GM12878 (cell line): ENCODE measurements around the gene B3GNT9. TPM values are rescaled to one million over a fixed set of nuclear protein-coding genes. Genes with fewer than 3 reads are reported as not detected.

Experiments
- ATAC-seq: fragments of 200-7000 bp; cut with Tn5 transposase; 3 replicates; pipeline ENCODE4 v1.9.1; 2020; ENCODE audit warnings: mild to moderate bottlenecking, moderate library complexity
- BruUV-seq: library from RNA; stranded (reverse); fragments of 400-500 nt; replicated peaks from 2 replicates; lab custom pipeline; 2021; lab: Mats Ljungman, UMichigan
- CTCF ChIA-PET: fragments of 300-600 bp; sonication (Branson Sonifier 250); formaldehyde crosslinking; extraction: SDS; loops from one replicate; lab custom pipeline; 2021; ENCODE audit warnings: inconsistent platforms; lab: Yijun Ruan, JAX
- POLR2A ChIA-PET: fragments of 350-600 bp; formaldehyde crosslinking; extraction: SDS; loops from one replicate; lab custom pipeline; 2021; ENCODE audit warnings: inconsistent platforms; lab: Charles Lee
- RAD21 ChIA-PET: fragments of 300-600 bp; sonication (Branson Sonifier 250); formaldehyde crosslinking; loops from one replicate; lab custom pipeline; 2023; ENCODE audit warnings: antibody characterized with exemption; ENCODE audit not compliant: unreplicated experiment; lab: Charles Lee
- SMC1A ChIA-PET: fragments of 300-600 bp; sonication (Branson Sonifier 250); formaldehyde crosslinking; loops from one replicate; lab custom pipeline; 2023; ENCODE audit not compliant: unreplicated experiment, uncharacterized antibody; lab: Charles Lee
- DNase-seq: peaks from one replicate; pipeline ENCODE4 v3.0.0-alpha.2; 2011; ENCODE audit warnings: low read depth, low spot score
- FAIRE-seq: peaks from 3 replicates; lab custom pipeline; 2011; peaks lifted over from hg19 to GRCh38; lab: Jason Lieb, UNC
- H2AFZ ChIP-seq: 2 replicates; pipeline ENCODE4 v1.6.0; 2011; ENCODE audit warnings: low read depth, low read length, control low read depth; ENCODE audit not compliant: control insufficient read depth
- H3K27ac ChIP-seq: 2 replicates; pipeline ENCODE4 v1.5.1; 2011; ENCODE audit warnings: control low read depth; ENCODE audit not compliant: control insufficient read depth, insufficient read depth
- H3K27me3 ChIP-seq, 2 experiments: replicated peaks in 1 of 2; 2 replicates each; pipeline versions ENCODE4 v1.6.0 to v1.6.1; 2011; ENCODE audit warnings: low read length in 1 of 2; ENCODE audit not compliant: control insufficient read depth in 2 of 2, insufficient read depth in 2 of 2
- H3K36me3 ChIP-seq, 2 experiments: 2 replicates each; pipeline ENCODE4 v1.5.1; 2011; ENCODE audit warnings: low read length in 1 of 2; ENCODE audit not compliant: control insufficient read depth in 2 of 2, insufficient read depth in 2 of 2
- H3K4me1 ChIP-seq: 2 replicates; pipeline ENCODE4 v1.6.1; 2011; ENCODE audit warnings: mild to moderate bottlenecking, low read length, moderate library complexity, mixed read lengths; ENCODE audit not compliant: control insufficient read depth, insufficient read depth
- H3K4me2 ChIP-seq: 2 replicates; pipeline ENCODE4 v1.6.0; 2011; ENCODE audit warnings: control low read depth; ENCODE audit not compliant: control insufficient read depth, insufficient read depth
- H3K4me3 ChIP-seq: fragments of 200-600 bp; sonication (generic); 2 replicates; pipeline ENCODE4 v1.5.1; 2016
- H3K79me2 ChIP-seq: 2 replicates; pipeline ENCODE4 v1.6.0; 2011; ENCODE audit warnings: low read length; ENCODE audit not compliant: control insufficient read depth, insufficient read depth
- H3K9ac ChIP-seq: 2 replicates; pipeline ENCODE4 v1.8.0; 2011; ENCODE audit warnings: low read length, control low read depth, mixed read lengths; ENCODE audit not compliant: control insufficient read depth, insufficient read depth
- H3K9me3 ChIP-seq: replicated peaks from 3 replicates; pipeline ENCODE4 v1.5.1; 2011; ENCODE audit warnings: mild to moderate bottlenecking, low read length; ENCODE audit not compliant: control insufficient read depth, insufficient read depth
- H4K20me1 ChIP-seq: 2 replicates; pipeline ENCODE4 v1.6.0; 2011; ENCODE audit not compliant: control insufficient read depth, insufficient read depth
- CBX3 ChIP-seq: fragments of 200-600 bp; sonication (generic); IDR thresholded peaks from 2 replicates; pipeline ENCODE4 v1.6.1; 2016; ENCODE audit warnings: low read depth, borderline replicate concordance
- POLR2A ChIP-seq: IDR thresholded peaks from 2 replicates; pipeline ENCODE4 v1.6.1; 2011; ENCODE audit warnings: low read depth, mild to moderate bottlenecking, low read length
- POLR2AphosphoS5 ChIP-seq: IDR thresholded peaks from 2 replicates; pipeline ENCODE4 v1.6.1; 2011; ENCODE audit warnings: mild to moderate bottlenecking, low read length, inconsistent platforms
- ZNF622 ChIP-seq: fragments of 450-650 bp; IDR thresholded peaks from 2 replicates; pipeline ENCODE4 v1.6.1; 2017; ENCODE audit warnings: mild to moderate bottlenecking, inconsistent platforms
- WGBS: methylation state at CpG from one replicate; pipeline ENCODE4 v1.1.6; 2016; ENCODE audit warnings: low lambda C conversion rate; ENCODE audit not compliant: insufficient replicate concordance, insufficient coverage; ENCODE audit errors: missing lambda C conversion rate; 5-methylcytosine and 5-hydroxymethylcytosine counted together
- in situ Hi-C: fragments of 300-500 bp; cut with MboI; formaldehyde crosslinking; loops from 9 replicates; pipeline ENCODE4 v1.14.3; 2018; ENCODE audit warnings: mixed read lengths
- intact Hi-C: fragments of 100-400 bp; cut with micrococcal nuclease; formaldehyde crosslinking; loops from one replicate; pipeline ENCODE4 v1.14.2; 2022; ENCODE audit not compliant: unreplicated experiment
- polyA plus RNA-seq, 11 experiments: library from polyadenylated mRNA; depleted of rRNA in 4 of 11; unstranded in 6 of 11; stranded (reverse) in 5 of 11; fragments of >200 nt; fragmentation: Nextera tagmentation in 4 of 11; fragmentation: Illumina TruSeq in 1 of 11; extraction: Ambion mirVana in 4 of 11; extraction: Trizol in 1 of 11; gene quantifications; 1 replicate in 1 of 11; 2 replicates in 10 of 11; pipeline versions ENCODE4 v1.2.1 to v1.2.3, GENCODE V29; 2011 to 2016; ENCODE audit warnings: inconsistent platforms in 2 of 11, missing spikeins in 2 of 11, low read depth in 1 of 11
- total RNA-seq, 4 experiments: library from RNA; depleted of rRNA in 3 of 4; stranded (reverse); fragments of >200 nt in 3 of 4; fragmentation: Illumina TruSeq in 1 of 4; extraction: Trizol in 1 of 4; gene quantifications; 2 replicates each; pipeline versions ENCODE4 v1.2.1 to v1.2.3, GENCODE V29; 2013 to 2021
- TF ChIP-seq, protein P1 (sequence below): fragments of 450-650 bp; IDR thresholded peaks from 2 replicates; pipeline ENCODE4 v1.6.1; 2016; ENCODE audit warnings: mild to moderate bottlenecking
- TF ChIP-seq, protein P2 (sequence below): fragments of 450-650 bp; IDR thresholded peaks from 2 replicates; pipeline ENCODE4 v1.6.1; 2018; ENCODE audit warnings: borderline replicate concordance, mild to moderate bottlenecking; ENCODE audit not compliant: partially characterized antibody
- TF ChIP-seq, protein P3 (sequence below): IDR thresholded peaks from 2 replicates; pipeline ENCODE4 v1.6.1; 2011; ENCODE audit warnings: mild to moderate bottlenecking, low read depth, low read length, moderate library complexity; ENCODE audit not compliant: insufficient replicate concordance
- TF ChIP-seq, protein P4 (sequence below): IDR thresholded peaks from 2 replicates; pipeline ENCODE4 v1.6.1; 2011; ENCODE audit warnings: borderline replicate concordance, low read depth, mild to moderate bottlenecking, moderate library complexity, low read length; ENCODE audit not compliant: insufficient read depth, poor library complexity, severe bottlenecking

B3GNT9 gene
- total and polyA plus RNA-seq, 10 of the 15 experiments (the other 5 are each of a cell fraction or from before 2014, with no cell fraction given) = 0.08 to 5.0 (median 1.9) TPM

DNA sequence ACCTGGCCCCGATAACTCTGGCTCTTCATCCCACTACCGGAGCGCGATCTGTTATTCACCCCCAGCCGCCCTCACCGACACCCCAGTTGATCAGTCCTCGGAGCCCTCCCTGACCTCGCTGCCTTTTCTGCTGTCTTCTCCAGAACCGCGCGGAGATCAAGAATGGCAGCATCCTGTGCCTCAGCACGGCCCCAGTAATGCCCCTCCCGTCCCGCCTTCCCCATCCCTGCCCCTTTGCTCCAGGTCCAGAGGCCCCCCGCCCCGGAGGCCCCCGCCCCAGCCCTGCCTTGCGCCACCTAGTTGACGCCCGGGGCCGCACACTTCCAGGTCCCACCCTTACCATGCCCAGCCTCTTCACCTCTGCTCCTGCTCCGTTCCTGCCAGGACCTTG, 49.0 kb upstream of the B3GNT9 start (continued):
- TF ChIP-seq, protein P1, sequence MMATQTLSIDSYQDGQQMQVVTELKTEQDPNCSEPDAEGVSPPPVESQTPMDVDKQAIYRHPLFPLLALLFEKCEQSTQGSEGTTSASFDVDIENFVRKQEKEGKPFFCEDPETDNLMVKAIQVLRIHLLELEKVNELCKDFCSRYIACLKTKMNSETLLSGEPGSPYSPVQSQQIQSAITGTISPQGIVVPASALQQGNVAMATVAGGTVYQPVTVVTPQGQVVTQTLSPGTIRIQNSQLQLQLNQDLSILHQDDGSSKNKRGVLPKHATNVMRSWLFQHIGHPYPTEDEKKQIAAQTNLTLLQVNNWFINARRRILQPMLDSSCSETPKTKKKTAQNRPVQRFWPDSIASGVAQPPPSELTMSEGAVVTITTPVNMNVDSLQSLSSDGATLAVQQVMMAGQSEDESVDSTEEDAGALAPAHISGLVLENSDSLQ = no peak
- TF ChIP-seq, protein P2, sequence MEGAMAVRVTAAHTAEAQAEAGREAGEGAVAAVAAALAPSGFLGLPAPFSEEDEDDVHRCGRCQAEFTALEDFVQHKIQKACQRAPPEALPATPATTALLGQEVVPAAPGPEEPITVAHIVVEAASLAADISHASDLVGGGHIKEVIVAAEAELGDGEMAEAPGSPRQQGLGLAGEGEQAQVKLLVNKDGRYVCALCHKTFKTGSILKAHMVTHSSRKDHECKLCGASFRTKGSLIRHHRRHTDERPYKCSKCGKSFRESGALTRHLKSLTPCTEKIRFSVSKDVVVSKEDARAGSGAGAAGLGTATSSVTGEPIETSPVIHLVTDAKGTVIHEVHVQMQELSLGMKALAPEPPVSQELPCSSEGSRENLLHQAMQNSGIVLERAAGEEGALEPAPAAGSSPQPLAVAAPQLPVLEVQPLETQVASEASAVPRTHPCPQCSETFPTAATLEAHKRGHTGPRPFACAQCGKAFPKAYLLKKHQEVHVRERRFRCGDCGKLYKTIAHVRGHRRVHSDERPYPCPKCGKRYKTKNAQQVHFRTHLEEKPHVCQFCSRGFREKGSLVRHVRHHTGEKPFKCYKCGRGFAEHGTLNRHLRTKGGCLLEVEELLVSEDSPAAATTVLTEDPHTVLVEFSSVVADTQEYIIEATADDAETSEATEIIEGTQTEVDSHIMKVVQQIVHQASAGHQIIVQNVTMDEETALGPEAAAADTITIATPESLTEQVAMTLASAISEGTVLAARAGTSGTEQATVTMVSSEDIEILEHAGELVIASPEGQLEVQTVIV = no peak

DNA sequence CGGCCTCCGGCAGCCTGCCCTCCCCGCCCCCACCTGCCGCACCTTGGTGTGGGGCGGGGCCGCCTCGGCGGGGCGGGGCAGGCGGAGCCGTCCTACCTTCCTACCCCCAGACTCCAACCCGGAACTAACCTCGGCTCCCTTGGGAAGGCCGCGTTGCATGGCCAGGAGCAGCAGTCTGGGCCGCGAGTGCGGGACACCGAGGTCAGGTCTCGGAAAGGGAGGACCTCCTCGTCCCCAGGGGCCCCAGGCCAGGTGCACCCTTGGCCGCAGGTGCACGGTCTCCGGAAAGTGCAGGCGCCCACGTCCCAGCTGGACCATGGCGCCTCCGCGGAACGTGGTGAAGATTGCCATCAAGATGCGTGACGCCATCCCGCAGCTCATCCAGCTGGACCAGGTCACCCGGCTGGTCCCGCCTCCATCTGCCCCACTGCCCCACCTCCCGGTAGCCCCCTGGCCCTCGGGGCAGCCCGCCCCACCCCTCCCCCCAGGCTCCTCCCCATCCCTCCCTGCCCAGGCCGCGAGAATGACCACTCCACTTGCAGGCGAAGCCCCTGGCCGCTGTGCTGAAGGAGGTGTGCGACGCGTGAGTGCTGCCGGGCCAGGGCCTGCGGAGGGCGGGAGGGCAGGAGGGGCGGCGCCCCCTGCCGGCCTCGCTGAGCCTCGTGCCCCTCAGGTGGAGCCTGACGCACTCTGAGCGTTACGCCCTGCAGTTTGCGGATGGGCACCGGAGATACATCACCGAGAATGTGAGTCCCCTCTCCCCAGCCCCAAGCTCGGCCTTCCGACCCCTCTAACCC, 48.4 kb upstream of the B3GNT9 start, which contains the start of gene ELMO3:
ELMO3 (plus strand) TSS at position 121 of the 797 bp plus-strand sequence; CDS start at position 317, 196 bp downstream.
- H3K9ac ChIP-seq = no peak within 1 kb of the TSS

More for the DNA sequence above, 48.4 kb upstream of the B3GNT9 start, which contains the start of gene ELMO3:
- DNase-seq (no peak), ATAC-seq (no peak), FAIRE-seq (no peak)
- RAD21 ChIA-PET = no interaction called here
- 87% methylated on average over 31 of the region's 61 CpGs for WGBS
- intact Hi-C loops = no loop called here
- no TSS peak for BruUV-seq
- Histone ChIP-seq H3K27me3 (no peaks in the 10 kb centered on the region), H3K4me2 (no peak within 1 kb of the TSS), H2AFZ (no peak within 1 kb of the TSS), H3K36me3 (peaks cover 22 to 56% of the 10 kb centered on the region in 2 experiments), H3K4me3 (no peak within 1 kb of the TSS), H3K4me1 (no peaks in the 10 kb centered on the region), H3K27ac (no peak within 1 kb of the TSS), H3K79me2 (peaks cover under 1% of the 10 kb centered on the region; the same call in 1 of the 2 replicates), H4K20me1 (peaks cover 7% of the 10 kb centered on the region; the same call in 1 of the 2 replicates), H3K9me3 (no peaks in the 10 kb centered on the region)
- POLR2A ChIA-PET = no interaction called here
- in situ Hi-C loops = no loop called here
- TF ChIP-seq CBX3 (no peak), POLR2A (peak; percentile 70; the same call in 1 of the 2 replicates), ZNF622 (no peak), POLR2AphosphoS5 (no peak)
- TF ChIP-seq, protein P3, sequence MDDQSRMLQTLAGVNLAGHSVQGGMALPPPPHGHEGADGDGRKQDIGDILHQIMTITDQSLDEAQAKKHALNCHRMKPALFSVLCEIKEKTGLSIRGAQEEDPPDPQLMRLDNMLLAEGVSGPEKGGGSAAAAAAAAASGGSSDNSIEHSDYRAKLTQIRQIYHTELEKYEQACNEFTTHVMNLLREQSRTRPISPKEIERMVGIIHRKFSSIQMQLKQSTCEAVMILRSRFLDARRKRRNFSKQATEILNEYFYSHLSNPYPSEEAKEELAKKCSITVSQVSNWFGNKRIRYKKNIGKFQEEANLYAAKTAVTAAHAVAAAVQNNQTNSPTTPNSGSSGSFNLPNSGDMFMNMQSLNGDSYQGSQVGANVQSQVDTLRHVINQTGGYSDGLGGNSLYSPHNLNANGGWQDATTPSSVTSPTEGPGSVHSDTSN = no peak
- TF ChIP-seq, protein P4, sequence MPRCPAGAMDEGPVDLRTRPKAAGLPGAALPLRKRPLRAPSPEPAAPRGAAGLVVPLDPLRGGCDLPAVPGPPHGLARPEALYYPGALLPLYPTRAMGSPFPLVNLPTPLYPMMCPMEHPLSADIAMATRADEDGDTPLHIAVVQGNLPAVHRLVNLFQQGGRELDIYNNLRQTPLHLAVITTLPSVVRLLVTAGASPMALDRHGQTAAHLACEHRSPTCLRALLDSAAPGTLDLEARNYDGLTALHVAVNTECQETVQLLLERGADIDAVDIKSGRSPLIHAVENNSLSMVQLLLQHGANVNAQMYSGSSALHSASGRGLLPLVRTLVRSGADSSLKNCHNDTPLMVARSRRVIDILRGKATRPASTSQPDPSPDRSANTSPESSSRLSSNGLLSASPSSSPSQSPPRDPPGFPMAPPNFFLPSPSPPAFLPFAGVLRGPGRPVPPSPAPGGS = peak; percentile 74
- SMC1A ChIA-PET = interaction anchor here (1.2 kb wide), 1 partner anchor 27 kb away, joined by 4 read pairs; the partner anchor contains the start of gene TMEM208
- CTCF ChIA-PET = interaction anchor here (1.2 to 2.0 kb wide), 3 partner anchors 28 to 48 kb away, joined by 3 to 13 read pairs (median 8); partner anchors contain the start of genes FHOD1 and TMEM208
